Measurements from ENCODE around the gene SRP68. TPM values are rescaled to one million over a fixed set of nuclear protein-coding genes. Genes with fewer than 3 reads are reported as not detected.

The SRP68 gene
- total RNA-seq, 1 experiment from 2014 or later, result 90.7 TPM

DNA sequence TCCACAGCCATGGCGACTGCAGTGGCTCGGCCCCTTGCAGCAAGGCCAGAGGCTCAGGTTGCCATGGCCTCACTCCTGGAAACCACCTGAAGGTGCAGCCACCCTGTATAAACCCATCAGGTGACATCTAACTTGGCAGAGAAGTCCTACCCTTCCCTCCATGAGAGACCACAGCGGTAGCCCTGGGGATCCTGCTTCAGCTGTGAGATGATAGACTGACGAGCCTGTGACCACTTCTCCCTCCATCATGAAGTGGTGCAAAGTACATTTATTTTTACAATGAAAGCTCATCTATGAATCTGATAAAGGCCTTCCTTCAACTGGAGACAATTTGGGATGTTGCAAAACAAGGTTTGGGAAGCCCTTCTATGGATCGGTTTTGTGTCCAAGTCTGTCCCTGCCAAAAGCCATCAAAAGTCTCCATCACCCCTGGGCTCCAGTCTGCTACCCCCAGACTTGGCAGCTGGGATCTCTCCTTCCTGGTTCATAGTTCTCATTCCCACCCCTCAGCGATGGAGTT lies 8.5 kb upstream of the SRP68 start (continued):
- TF ChIP-seq, protein P1, sequence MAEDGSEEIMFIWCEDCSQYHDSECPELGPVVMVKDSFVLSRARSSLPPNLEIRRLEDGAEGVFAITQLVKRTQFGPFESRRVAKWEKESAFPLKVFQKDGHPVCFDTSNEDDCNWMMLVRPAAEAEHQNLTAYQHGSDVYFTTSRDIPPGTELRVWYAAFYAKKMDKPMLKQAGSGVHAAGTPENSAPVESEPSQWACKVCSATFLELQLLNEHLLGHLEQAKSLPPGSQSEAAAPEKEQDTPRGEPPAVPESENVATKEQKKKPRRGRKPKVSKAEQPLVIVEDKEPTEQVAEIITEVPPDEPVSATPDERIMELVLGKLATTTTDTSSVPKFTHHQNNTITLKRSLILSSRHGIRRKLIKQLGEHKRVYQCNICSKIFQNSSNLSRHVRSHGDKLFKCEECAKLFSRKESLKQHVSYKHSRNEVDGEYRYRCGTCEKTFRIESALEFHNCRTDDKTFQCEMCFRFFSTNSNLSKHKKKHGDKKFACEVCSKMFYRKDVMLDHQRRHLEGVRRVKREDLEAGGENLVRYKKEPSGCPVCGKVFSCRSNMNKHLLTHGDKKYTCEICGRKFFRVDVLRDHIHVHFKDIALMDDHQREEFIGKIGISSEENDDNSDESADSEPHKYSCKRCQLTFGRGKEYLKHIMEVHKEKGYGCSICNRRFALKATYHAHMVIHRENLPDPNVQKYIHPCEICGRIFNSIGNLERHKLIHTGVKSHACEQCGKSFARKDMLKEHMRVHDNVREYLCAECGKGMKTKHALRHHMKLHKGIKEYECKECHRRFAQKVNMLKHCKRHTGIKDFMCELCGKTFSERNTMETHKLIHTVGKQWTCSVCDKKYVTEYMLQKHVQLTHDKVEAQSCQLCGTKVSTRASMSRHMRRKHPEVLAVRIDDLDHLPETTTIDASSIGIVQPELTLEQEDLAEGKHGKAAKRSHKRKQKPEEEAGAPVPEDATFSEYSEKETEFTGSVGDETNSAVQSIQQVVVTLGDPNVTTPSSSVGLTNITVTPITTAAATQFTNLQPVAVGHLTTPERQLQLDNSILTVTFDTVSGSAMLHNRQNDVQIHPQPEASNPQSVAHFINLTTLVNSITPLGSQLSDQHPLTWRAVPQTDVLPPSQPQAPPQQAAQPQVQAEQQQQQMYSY (CRISPR knock-in tag; IDR thresholded peaks at IDR 0.05), result peak; percentile 71

DNA sequence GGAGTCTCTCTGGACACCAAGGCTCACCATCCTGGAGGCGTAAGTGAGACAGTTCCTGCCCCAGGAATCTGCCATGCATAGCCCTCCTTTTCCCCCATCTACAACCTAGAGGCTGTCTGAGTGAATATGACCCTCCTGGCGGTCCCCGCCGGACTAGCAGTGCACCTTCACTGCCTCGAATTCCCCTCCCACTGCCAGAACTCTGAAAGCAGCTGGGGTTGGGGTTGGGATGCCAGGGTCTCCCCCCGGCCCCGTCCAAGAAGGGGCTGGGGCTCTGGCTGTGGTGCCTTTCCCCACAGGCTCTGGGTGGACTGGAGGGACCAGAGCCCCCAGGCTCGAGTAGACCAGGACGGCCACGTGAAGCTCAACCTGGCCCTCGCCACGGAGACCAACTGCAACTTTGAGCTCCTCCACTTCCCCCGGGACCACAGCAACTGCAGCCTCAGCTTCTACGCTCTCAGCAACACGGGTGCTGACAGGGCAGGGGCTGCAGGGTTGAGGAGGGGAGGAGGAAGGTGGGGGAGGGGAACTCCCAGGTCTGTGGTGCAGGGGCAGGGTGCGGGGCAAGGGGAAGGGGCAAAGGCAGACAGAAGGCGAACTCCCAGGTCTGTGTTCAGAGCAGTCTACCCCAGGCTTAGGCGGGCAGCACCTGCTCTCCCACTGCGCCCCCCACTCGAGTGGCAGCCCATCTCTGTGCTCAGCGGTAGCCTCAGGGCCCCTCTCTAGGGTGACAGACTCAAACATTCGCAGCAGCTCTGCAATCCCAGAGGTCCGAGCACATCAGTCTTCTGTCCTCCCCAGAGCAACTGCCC lies 7.8 kb upstream of the SRP68 start:
- H3K36me3 Mint-ChIP-seq, result peaks cover 12% of the 10 kb centered on the region
- H3K4me1 Mint-ChIP-seq, result peaks cover 47% of the 10 kb centered on the region
- peak overlapping the region; percentile 59 for H3K4me3 Mint-ChIP-seq
- peak; percentile 31 for ATAC-seq
- H3K9me3 Mint-ChIP-seq, result no peaks in the 10 kb centered on the region
- peaks cover 46% of the 10 kb centered on the region for H3K27me3 Mint-ChIP-seq (ENCODE audit: low read depth)
- peak; percentile 49 for DNase-seq (ENCODE audit: low spot score)
- ChIA-PET CTCF (interaction anchor here (0.6 to 3.7 kb wide), 21 partner anchors 9 to 306 kb away, joined by 3 to 26 read pairs (median 4); partner anchors contain the start of genes CDK3, EXOC7, MRPL38 and UBALD2), POLR2A (interaction anchor here (0.6 to 1.1 kb wide), 3 partner anchors 13 to 176 kb away, joined by 3 to 7 read pairs (median 5); partner anchors contain the start of gene MRPL38)
- no peak overlapping the region for H3K27ac Mint-ChIP-seq
- TF ChIP-seq NR1H2 (CRISPR knock-in tag; IDR thresholded peaks at IDR 0.05) (no peak), ZNF138 (CRISPR knock-in tag; conservative IDR thresholded peaks at IDR 0.05) (peak; percentile 61; the same call in 1 of the 2 replicates), RORB (CRISPR knock-in tag; IDR thresholded peaks at IDR 0.05) (no peak), TP53 (CRISPR knock-in tag; IDR thresholded peaks at IDR 0.05) (peak; percentile 44; the same call in 1 of the 2 replicates), ZNF121 (CRISPR knock-in tag; IDR thresholded peaks at IDR 0.05) (no peak), ZNF423 (CRISPR knock-in tag; IDR thresholded peaks at IDR 0.05) (no peak), GABPB1 (CRISPR knock-in tag; IDR thresholded peaks at IDR 0.05) (no peak), JUN (CRISPR knock-in tag; IDR thresholded peaks at IDR 0.05) (no peak), NR3C1 (CRISPR knock-in tag; conservative IDR thresholded peaks at IDR 0.05; ENCODE audit: low read depth) (no peak)
- TF ChIP-seq, protein P2, sequence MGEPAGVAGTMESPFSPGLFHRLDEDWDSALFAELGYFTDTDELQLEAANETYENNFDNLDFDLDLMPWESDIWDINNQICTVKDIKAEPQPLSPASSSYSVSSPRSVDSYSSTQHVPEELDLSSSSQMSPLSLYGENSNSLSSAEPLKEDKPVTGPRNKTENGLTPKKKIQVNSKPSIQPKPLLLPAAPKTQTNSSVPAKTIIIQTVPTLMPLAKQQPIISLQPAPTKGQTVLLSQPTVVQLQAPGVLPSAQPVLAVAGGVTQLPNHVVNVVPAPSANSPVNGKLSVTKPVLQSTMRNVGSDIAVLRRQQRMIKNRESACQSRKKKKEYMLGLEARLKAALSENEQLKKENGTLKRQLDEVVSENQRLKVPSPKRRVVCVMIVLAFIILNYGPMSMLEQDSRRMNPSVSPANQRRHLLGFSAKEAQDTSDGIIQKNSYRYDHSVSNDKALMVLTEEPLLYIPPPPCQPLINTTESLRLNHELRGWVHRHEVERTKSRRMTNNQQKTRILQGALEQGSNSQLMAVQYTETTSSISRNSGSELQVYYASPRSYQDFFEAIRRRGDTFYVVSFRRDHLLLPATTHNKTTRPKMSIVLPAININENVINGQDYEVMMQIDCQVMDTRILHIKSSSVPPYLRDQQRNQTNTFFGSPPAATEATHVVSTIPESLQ (CRISPR knock-in tag; IDR thresholded peaks at IDR 0.05), result no peak
- TF ChIP-seq, protein P3, sequence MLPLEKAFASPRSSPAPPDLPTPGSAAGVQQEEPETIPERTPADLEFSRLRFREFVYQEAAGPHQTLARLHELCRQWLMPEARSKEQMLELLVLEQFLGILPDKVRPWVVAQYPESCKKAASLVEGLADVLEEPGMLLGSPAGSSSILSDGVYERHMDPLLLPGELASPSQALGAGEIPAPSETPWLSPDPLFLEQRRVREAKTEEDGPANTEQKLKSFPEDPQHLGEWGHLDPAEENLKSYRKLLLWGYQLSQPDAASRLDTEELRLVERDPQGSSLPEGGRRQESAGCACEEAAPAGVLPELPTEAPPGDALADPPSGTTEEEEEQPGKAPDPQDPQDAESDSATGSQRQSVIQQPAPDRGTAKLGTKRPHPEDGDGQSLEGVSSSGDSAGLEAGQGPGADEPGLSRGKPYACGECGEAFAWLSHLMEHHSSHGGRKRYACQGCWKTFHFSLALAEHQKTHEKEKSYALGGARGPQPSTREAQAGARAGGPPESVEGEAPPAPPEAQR (CRISPR knock-in tag; IDR thresholded peaks at IDR 0.05), result no peak
- TF ChIP-seq, protein P4, sequence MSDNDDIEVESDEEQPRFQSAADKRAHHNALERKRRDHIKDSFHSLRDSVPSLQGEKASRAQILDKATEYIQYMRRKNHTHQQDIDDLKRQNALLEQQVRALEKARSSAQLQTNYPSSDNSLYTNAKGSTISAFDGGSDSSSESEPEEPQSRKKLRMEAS (CRISPR knock-in tag; IDR thresholded peaks at IDR 0.05), result no peak
- TF ChIP-seq, protein P5, sequence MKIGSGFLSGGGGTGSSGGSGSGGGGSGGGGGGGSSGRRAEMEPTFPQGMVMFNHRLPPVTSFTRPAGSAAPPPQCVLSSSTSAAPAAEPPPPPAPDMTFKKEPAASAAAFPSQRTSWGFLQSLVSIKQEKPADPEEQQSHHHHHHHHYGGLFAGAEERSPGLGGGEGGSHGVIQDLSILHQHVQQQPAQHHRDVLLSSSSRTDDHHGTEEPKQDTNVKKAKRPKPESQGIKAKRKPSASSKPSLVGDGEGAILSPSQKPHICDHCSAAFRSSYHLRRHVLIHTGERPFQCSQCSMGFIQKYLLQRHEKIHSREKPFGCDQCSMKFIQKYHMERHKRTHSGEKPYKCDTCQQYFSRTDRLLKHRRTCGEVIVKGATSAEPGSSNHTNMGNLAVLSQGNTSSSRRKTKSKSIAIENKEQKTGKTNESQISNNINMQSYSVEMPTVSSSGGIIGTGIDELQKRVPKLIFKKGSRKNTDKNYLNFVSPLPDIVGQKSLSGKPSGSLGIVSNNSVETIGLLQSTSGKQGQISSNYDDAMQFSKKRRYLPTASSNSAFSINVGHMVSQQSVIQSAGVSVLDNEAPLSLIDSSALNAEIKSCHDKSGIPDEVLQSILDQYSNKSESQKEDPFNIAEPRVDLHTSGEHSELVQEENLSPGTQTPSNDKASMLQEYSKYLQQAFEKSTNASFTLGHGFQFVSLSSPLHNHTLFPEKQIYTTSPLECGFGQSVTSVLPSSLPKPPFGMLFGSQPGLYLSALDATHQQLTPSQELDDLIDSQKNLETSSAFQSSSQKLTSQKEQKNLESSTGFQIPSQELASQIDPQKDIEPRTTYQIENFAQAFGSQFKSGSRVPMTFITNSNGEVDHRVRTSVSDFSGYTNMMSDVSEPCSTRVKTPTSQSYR (CRISPR knock-in tag; IDR thresholded peaks at IDR 0.05), result peak; percentile 92
- TF ChIP-seq, protein P1 (CRISPR knock-in tag; IDR thresholded peaks at IDR 0.05), result no peak
- TF ChIP-seq, protein P6, sequence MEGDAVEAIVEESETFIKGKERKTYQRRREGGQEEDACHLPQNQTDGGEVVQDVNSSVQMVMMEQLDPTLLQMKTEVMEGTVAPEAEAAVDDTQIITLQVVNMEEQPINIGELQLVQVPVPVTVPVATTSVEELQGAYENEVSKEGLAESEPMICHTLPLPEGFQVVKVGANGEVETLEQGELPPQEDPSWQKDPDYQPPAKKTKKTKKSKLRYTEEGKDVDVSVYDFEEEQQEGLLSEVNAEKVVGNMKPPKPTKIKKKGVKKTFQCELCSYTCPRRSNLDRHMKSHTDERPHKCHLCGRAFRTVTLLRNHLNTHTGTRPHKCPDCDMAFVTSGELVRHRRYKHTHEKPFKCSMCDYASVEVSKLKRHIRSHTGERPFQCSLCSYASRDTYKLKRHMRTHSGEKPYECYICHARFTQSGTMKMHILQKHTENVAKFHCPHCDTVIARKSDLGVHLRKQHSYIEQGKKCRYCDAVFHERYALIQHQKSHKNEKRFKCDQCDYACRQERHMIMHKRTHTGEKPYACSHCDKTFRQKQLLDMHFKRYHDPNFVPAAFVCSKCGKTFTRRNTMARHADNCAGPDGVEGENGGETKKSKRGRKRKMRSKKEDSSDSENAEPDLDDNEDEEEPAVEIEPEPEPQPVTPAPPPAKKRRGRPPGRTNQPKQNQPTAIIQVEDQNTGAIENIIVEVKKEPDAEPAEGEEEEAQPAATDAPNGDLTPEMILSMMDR (IDR thresholded peaks at IDR 0.05), result no peak
- TF ChIP-seq, protein P7, sequence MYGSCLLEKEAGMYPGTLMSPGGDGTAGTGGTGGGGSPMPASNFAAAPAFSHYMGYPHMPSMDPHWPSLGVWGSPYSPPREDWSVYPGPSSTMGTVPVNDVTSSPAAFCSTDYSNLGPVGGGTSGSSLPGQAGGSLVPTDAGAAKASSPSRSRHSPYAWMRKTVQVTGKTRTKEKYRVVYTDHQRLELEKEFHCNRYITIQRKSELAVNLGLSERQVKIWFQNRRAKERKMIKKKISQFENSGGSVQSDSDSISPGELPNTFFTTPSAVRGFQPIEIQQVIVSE (CRISPR knock-in tag; IDR thresholded peaks at IDR 0.05; ENCODE audit: borderline replicate concordance), result no peak
